Ramos (cell line): Measurements from ENCODE around the gene CDC42BPB.

Experiments used
- in situ Hi-C: fragments of 300-500 bp; cut with MboI; formaldehyde crosslinking; loops from one replicate; pipeline ENCODE4 v1.14.3; 2022; ENCODE audit warnings: low sequenced_read_pairs; ENCODE audit not compliant: unreplicated experiment

CDC42BPB gene

GRCh38 chr14:102973706-102974285 lies 83.6 kb downstream of the CDC42BPB start:
- in situ Hi-C loops = no loop called here

- in situ Hi-C loops = no loop called here
These were observed 85.3 kb downstream of the CDC42BPB start for GRCh38 chr14:102971836-102972606.

- in situ Hi-C loops = no loop called here
These were observed 86.0 kb downstream of the CDC42BPB start for GRCh38 chr14:102971314-102971713.

- in situ Hi-C loops = no loop called here
These were observed 86.9 kb downstream of the CDC42BPB start for GRCh38 chr14:102970496-102970895.

GRCh38 chr14:102969901-102970300 lies 87.4 kb downstream of the CDC42BPB start:
- in situ Hi-C loops = no loop called here

- in situ Hi-C loops = no loop called here
These were observed 88.1 kb downstream of the CDC42BPB start for GRCh38 chr14:102969060-102969791.

- in situ Hi-C loops = no loop called here
These were observed 89.0 kb downstream of the CDC42BPB start for GRCh38 chr14:102968306-102968705.

- in situ Hi-C loops = no loop called here
These were observed 89.9 kb downstream of the CDC42BPB start for GRCh38 chr14:102967506-102967795.

- in situ Hi-C loops = no loop called here
These were observed 90.5 kb downstream of the CDC42BPB start for GRCh38 chr14:102966681-102967505.

- in situ Hi-C loops = no loop called here
These were observed 91.2 kb downstream of the CDC42BPB start for GRCh38 chr14:102965971-102966655.

GRCh38 chr14:102965282-102965681 lies 92.1 kb downstream of the CDC42BPB start:
- in situ Hi-C loops = no loop called here

GRCh38 chr14:102964152-102964730 lies 93.1 kb downstream of the CDC42BPB start:
- in situ Hi-C loops = no loop called here

- in situ Hi-C loops = no loop called here
These were observed 95.2 kb downstream of the CDC42BPB start for GRCh38 chr14:102962111-102962627.

GRCh38 chr14:102958461-102958860 lies 98.9 kb downstream of the CDC42BPB start:
- in situ Hi-C loops = no loop called here

- in situ Hi-C loops = no loop called here
These were observed 100.1 kb downstream of the CDC42BPB start for GRCh38 chr14:102957222-102957621.

GRCh38 chr14:102955636-102956408 lies 101.5 kb downstream of the CDC42BPB start:
- in situ Hi-C loops = no loop called here

GRCh38 chr14:102954081-102954789 lies 103.1 kb downstream of the CDC42BPB start:
- in situ Hi-C loops = no loop called here

GRCh38 chr14:102953100-102953499 lies 104.2 kb downstream of the CDC42BPB start:
- in situ Hi-C loops = no loop called here
